ENCODE data around the gene TANGO6. TPM values are rescaled to one million over a fixed set of nuclear protein-coding genes. Genes with fewer than 3 reads are reported as not detected.

TANGO6 gene
- total and polyA plus RNA-seq, 10 of the 15 experiments (the other 5 are each of a cell fraction or from before 2014, with no cell fraction given), result 1.1 to 20.6 (median 11.0) TPM

- Histone ChIP-seq H3K79me2 (ENCODE audit: control insufficient read depth, insufficient read depth, low read length) (no peaks in the 10 kb centered on the region), H3K27me3 (replicated peaks in 1 of 2; ENCODE audit: control insufficient read depth in 2 of 2, insufficient read depth in 2 of 2, low read length in 1 of 2) (no peaks in the 10 kb centered on the region), H3K9ac (ENCODE audit: control insufficient read depth, insufficient read depth, low read length) (no peak overlapping the region), H2AFZ (ENCODE audit: control insufficient read depth, low read depth, low read length) (no peak overlapping the region), H3K4me1 (ENCODE audit: control insufficient read depth, insufficient read depth, low read length) (no peaks in the 10 kb centered on the region), H3K4me2 (ENCODE audit: control insufficient read depth, insufficient read depth) (no peak overlapping the region), H3K9me3 (replicated peaks; ENCODE audit: control insufficient read depth, insufficient read depth, low read length) (no peaks in the 10 kb centered on the region), H4K20me1 (ENCODE audit: control insufficient read depth, insufficient read depth) (no peaks in the 10 kb centered on the region), H3K27ac (ENCODE audit: control insufficient read depth, insufficient read depth) (no peak overlapping the region), H3K36me3 (ENCODE audit: control insufficient read depth in 2 of 2, insufficient read depth in 2 of 2, low read length in 1 of 2) (no peaks in the 10 kb centered on the region; a peak in 1 of 4 replicates), H3K4me3 (no peak overlapping the region)
- WGBS (ENCODE audit: insufficient coverage, insufficient replicate concordance, low lambda C conversion rate, missing lambda C conversion rate), result 6% methylated on average over 1 of the region's 1 CpG
- CTCF ChIA-PET, result interaction anchor here (0.5 to 0.8 kb wide), 4 partner anchors 11 to 278 kb away, joined by 3 read pairs; no protein-coding TSS in a partner anchor
- DNase-seq (ENCODE audit: low read depth, low spot score), result no peak
- POLR2A ChIA-PET, result interaction anchor here (0.5 kb wide), 1 partner anchor 49 kb away, joined by 4 read pairs; no protein-coding TSS in a partner anchor
- SMC1A ChIA-PET (ENCODE audit: uncharacterized antibody, unreplicated experiment), result interaction anchor here (0.9 to 1.5 kb wide), 3 partner anchors 9 to 107 kb away, joined by 3 read pairs; no protein-coding TSS in a partner anchor
- intact Hi-C loops (cut with micrococcal nuclease; ENCODE audit: unreplicated experiment) (no loop called here), in situ Hi-C loops (cut with MboI) (loop anchor here (25.0 kb wide), 1 partner anchor 270 kb away; the partner anchor contains the start of gene ZFP90)
- RAD21 ChIA-PET (ENCODE audit: unreplicated experiment), result no interaction called here
- no peak for ATAC-seq
- TF ChIP-seq CHD2 (IDR thresholded peaks at IDR 0.05; ENCODE audit: borderline replicate concordance, low read depth, low read length) (no peak), IKZF2 (IDR thresholded peaks at IDR 0.05) (no peak), MTA2 (IDR thresholded peaks at IDR 0.05; ENCODE audit: low read depth) (no peak), RELA (IDR thresholded peaks at IDR 0.05; ENCODE audit: borderline replicate concordance, partially characterized antibody) (no peak), HDAC2 (IDR thresholded peaks at IDR 0.05) (no peak), CHD1 (IDR thresholded peaks at IDR 0.05; ENCODE audit: low read depth, low read length) (no peak), MYC (IDR thresholded peaks at IDR 0.05; ENCODE audit: insufficient read depth, insufficient read length, insufficient replicate concordance, low read length, severe bottlenecking) (no peak)
- FAIRE-seq, result no peak
- BruUV-seq (replicated peaks), result no TSS peak
Observed at GRCh38 chr16:68806981-68807380, 36.4 kb upstream of the TANGO6 start.

GRCh38 chr16:68814516-68814915 lies 28.8 kb upstream of the TANGO6 start:
- in situ Hi-C loops (cut with MboI) (loop anchor here (25.0 kb wide), 1 partner anchor 277 kb away; the partner anchor contains the start of gene ZFP90), intact Hi-C loops (cut with micrococcal nuclease; ENCODE audit: unreplicated experiment) (no loop called here)
- no peak overlapping the region for H3K4me2 ChIP-seq (ENCODE audit: control insufficient read depth, insufficient read depth)
- 95% methylated on average over 3 of the region's 3 CpGs for WGBS (ENCODE audit: insufficient coverage, insufficient replicate concordance, low lambda C conversion rate, missing lambda C conversion rate)
- no peak overlapping the region for H3K27ac ChIP-seq (ENCODE audit: control insufficient read depth, insufficient read depth)
- ChIA-PET SMC1A (ENCODE audit: uncharacterized antibody, unreplicated experiment) (no interaction called here), CTCF (interaction anchor here (0.8 kb wide), 1 partner anchor 33 kb away, joined by 3 read pairs; no protein-coding TSS in a partner anchor), RAD21 (ENCODE audit: unreplicated experiment) (no interaction called here), POLR2A (no interaction called here)
- H3K79me2 ChIP-seq (ENCODE audit: control insufficient read depth, insufficient read depth, low read length), result no peaks in the 10 kb centered on the region
- H3K4me3 ChIP-seq, result no peak overlapping the region
- H2AFZ ChIP-seq (ENCODE audit: control insufficient read depth, low read depth, low read length), result no peak overlapping the region
- no peaks in the 10 kb centered on the region for H3K27me3 ChIP-seq (replicated peaks in 1 of 2; ENCODE audit: control insufficient read depth in 2 of 2, insufficient read depth in 2 of 2, low read length in 1 of 2)
- BruUV-seq (replicated peaks), result no TSS peak
- no peaks in the 10 kb centered on the region for H4K20me1 ChIP-seq (ENCODE audit: control insufficient read depth, insufficient read depth)
- FAIRE-seq (no peak), DNase-seq (ENCODE audit: low read depth, low spot score) (no peak), ATAC-seq (no peak)
- no peaks in the 10 kb centered on the region for H3K4me1 ChIP-seq (ENCODE audit: control insufficient read depth, insufficient read depth, low read length)
- no peaks in the 10 kb centered on the region for H3K36me3 ChIP-seq (ENCODE audit: control insufficient read depth in 2 of 2, insufficient read depth in 2 of 2, low read length in 1 of 2)
- no peak overlapping the region for H3K9ac ChIP-seq (ENCODE audit: control insufficient read depth, insufficient read depth, low read length)
- no peaks in the 10 kb centered on the region for H3K9me3 ChIP-seq (replicated peaks; ENCODE audit: control insufficient read depth, insufficient read depth, low read length)
- no peak for TF ChIP-seq ZNF592 (IDR thresholded peaks at IDR 0.05)
- TF ChIP-seq RUNX3 (IDR thresholded peaks at IDR 0.05; ENCODE audit: low read length), result no peak
- TF ChIP-seq TAF1 (IDR thresholded peaks at IDR 0.05; ENCODE audit: borderline replicate concordance, low read depth, low read length), result no peak
- no peak for TF ChIP-seq HCFC1 (IDR thresholded peaks at IDR 0.05; ENCODE audit: low read length)
- no peak for TF ChIP-seq USF2 (IDR thresholded peaks at IDR 0.05; ENCODE audit: borderline replicate concordance, low read depth, low read length)
- no peak for TF ChIP-seq NFYA (IDR thresholded peaks at IDR 0.05; ENCODE audit: borderline replicate concordance, low read depth, low read length)
